Stimulated activated CD8-positive, alpha-beta memory T cell treated with anti-CD3 and anti-CD28 coated beads, Interleukin-15, amount 100 ng/mL, for 48 hours (primary cell): ENCODE results near the gene CACNG3.
"Not testable (repeated sequence)": the region's sequence is repeated elsewhere in the genome, so short reads cannot be mapped to it uniquely, and the experiment has no call there.

Source experiments
- DNase-seq, 2 donors: peaks; one replicate each; pipeline ENCODE4 v3.0.0-alpha.2; 2020; ENCODE audit warnings: low read depth in 2 of 2

CACNG3 gene

GRCh38 chr16:24332582-24333090 is 76.5 kb downstream of the CACNG3 start:
- DNase-seq: no peak

GRCh38 chr16:24336491-24336890 is 80.4 kb downstream of the CACNG3 start:
- DNase-seq: no peak

GRCh38 chr16:24337013-24337412 is 80.9 kb downstream of the CACNG3 start:
- DNase-seq: no peak

- not testable (repeated sequence) for DNase-seq
Observed at GRCh38 chr16:24343829-24344228, 87.7 kb downstream of the CACNG3 start.

GRCh38 chr16:24344784-24345183 is 88.6 kb downstream of the CACNG3 start:
- no peak for DNase-seq

GRCh38 chr16:24345704-24346103 is 89.6 kb downstream of the CACNG3 start:
- no peak for DNase-seq

GRCh38 chr16:24346734-24347133 is 90.6 kb downstream of the CACNG3 start:
- no peak for DNase-seq

- no peak for DNase-seq
Observed at GRCh38 chr16:24347556-24347955, 91.4 kb downstream of the CACNG3 start.

GRCh38 chr16:24348545-24349290 is 92.6 kb downstream of the CACNG3 start:
- DNase-seq: no peak

GRCh38 chr16:24349320-24349719 is 93.2 kb downstream of the CACNG3 start:
- DNase-seq: no peak

GRCh38 chr16:24352746-24353145 is 96.6 kb downstream of the CACNG3 start:
- no peak for DNase-seq

- no peak for DNase-seq
Observed at GRCh38 chr16:24353622-24354021, 97.5 kb downstream of the CACNG3 start.

GRCh38 chr16:24357511-24357910 is 101.4 kb downstream of the CACNG3 start:
- no peak for DNase-seq

- no peak for DNase-seq
Observed at GRCh38 chr16:24358117-24358516, 102.0 kb downstream of the CACNG3 start.

- DNase-seq: no peak
Observed at GRCh38 chr16:24359490-24359889, 103.4 kb downstream of the CACNG3 start.

- no peak for DNase-seq
Observed at GRCh38 chr16:24360936-24361335, 104.8 kb downstream of the CACNG3 start.

GRCh38 chr16:24364596-24364995 is 108.5 kb downstream of the CACNG3 start:
- DNase-seq: no peak

GRCh38 chr16:24367186-24367710 is 111.1 kb downstream of the CACNG3 start:
- DNase-seq: no peak

GRCh38 chr16:24372824-24373223 is 116.7 kb downstream of the CACNG3 start:
- no peak for DNase-seq

- no peak for DNase-seq
Observed at GRCh38 chr16:24378999-24379398, 122.9 kb downstream of the CACNG3 start.

GRCh38 chr16:24381470-24382118 is 125.5 kb downstream of the CACNG3 start:
- no peak for DNase-seq

GRCh38 chr16:24382762-24383407 is 126.8 kb downstream of the CACNG3 start:
- no peak for DNase-seq
